Hepatocyte (in vitro differentiated cells): ENCODE measurements around the gene CBX3.

Experiments
- EZH2 ChIP-seq: fragments of 200-600 bp; sonication (generic); IDR thresholded peaks from 2 replicates; pipeline ENCODE4 v1.6.1; 2016; ENCODE audit warnings: antibody characterized with exemption, mild to moderate bottlenecking, borderline replicate concordance
- EZH2phosphoT487 ChIP-seq: fragments of 200-600 bp; sonication (generic); IDR thresholded peaks from one replicate; pipeline ENCODE4 v1.6.1; 2018; ENCODE audit warnings: antibody characterized with exemption, mild to moderate bottlenecking, low read depth, moderate library complexity; ENCODE audit not compliant: unreplicated experiment, severe bottlenecking
- TF ChIP-seq, protein P1 (sequence below): fragments of 200-600 bp; sonication (generic); IDR thresholded peaks from 2 replicates; pipeline ENCODE4 v1.5.1; 2016; ENCODE audit warnings: antibody characterized with exemption, mild to moderate bottlenecking; ENCODE audit not compliant: poor library complexity

DNA sequence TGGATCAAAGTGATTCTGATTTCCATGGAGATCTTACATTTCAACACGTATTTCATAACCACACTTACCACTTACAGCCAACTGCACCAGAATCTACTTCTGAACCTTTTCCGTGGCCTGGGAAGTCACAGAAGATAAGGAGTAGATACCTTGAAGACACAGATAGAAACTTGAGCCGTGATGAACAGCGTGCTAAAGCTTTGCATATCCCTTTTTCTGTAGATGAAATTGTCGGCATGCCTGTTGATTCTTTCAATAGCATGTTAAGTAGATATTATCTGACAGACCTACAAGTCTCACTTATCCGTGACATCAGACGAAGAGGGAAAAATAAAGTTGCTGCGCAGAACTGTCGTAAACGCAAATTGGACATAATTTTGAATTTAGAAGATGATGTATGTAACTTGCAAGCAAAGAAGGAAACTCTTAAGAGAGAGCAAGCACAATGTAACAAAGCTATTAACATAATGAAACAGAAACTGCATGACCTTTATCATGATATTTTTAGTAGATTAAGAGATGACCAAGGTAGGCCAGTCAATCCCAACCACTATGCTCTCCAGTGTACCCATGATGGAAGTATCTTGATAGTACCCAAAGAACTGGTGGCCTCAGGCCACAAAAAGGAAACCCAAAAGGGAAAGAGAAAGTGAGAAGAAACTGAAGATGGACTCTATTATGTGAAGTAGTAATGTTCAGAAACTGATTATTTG is 16.3 kb upstream of the CBX3 start:
- TF ChIP-seq, protein P1, sequence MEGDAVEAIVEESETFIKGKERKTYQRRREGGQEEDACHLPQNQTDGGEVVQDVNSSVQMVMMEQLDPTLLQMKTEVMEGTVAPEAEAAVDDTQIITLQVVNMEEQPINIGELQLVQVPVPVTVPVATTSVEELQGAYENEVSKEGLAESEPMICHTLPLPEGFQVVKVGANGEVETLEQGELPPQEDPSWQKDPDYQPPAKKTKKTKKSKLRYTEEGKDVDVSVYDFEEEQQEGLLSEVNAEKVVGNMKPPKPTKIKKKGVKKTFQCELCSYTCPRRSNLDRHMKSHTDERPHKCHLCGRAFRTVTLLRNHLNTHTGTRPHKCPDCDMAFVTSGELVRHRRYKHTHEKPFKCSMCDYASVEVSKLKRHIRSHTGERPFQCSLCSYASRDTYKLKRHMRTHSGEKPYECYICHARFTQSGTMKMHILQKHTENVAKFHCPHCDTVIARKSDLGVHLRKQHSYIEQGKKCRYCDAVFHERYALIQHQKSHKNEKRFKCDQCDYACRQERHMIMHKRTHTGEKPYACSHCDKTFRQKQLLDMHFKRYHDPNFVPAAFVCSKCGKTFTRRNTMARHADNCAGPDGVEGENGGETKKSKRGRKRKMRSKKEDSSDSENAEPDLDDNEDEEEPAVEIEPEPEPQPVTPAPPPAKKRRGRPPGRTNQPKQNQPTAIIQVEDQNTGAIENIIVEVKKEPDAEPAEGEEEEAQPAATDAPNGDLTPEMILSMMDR: no peak
- no peak for TF ChIP-seq EZH2phosphoT487
- no peak for TF ChIP-seq EZH2
